Upper lobe of right lung (tissue), 1 donor: ENCODE results near the gene PLEKHA5. TPM values are rescaled to one million over a fixed set of nuclear protein-coding genes. Genes with fewer than 3 reads are reported as not detected.
A peak's percentile ranks its signal among the peaks of the same experiment; 100 is the strongest.

Source experiments
- ATAC-seq: fragments of 200-7000 bp; cut with Tn5 transposase; one replicate; pipeline ENCODE4 v1.9.1; 2020; ENCODE audit warnings: mild to moderate bottlenecking, moderate library complexity
- DNase-seq: peaks from one replicate; pipeline ENCODE4 v3.0.0-alpha.2; 2020
- H3K27ac ChIP-seq: fragments of 200-600 bp; one replicate; pipeline ENCODE4 v1.8.0; 2022
- H3K27me3 ChIP-seq: fragments of 200-600 bp; one replicate; pipeline ENCODE4 v1.8.0; 2022; ENCODE audit warnings: mild to moderate bottlenecking
- H3K36me3 ChIP-seq: fragments of 200-600 bp; one replicate; pipeline ENCODE4 v1.8.0; 2022
- H3K4me1 ChIP-seq: fragments of 200-600 bp; one replicate; pipeline ENCODE4 v1.8.0; 2022
- H3K4me3 ChIP-seq: fragments of 200-600 bp; one replicate; pipeline ENCODE4 v1.8.0; 2022; ENCODE audit warnings: mild to moderate bottlenecking
- H3K9me3 ChIP-seq: fragments of 200-600 bp; one replicate; pipeline ENCODE4 v1.8.0; 2022
- CTCF ChIP-seq: fragments of 200-600 bp; IDR thresholded peaks from one replicate; pipeline ENCODE4 v1.8.0; 2022; ENCODE audit warnings: antibody characterized with exemption
- intact Hi-C: fragments of 100-400 bp; cut with DNase I; formaldehyde crosslinking; loops from one replicate; pipeline ENCODE4 v1.11.0; 2022
- total RNA-seq: library from RNA; stranded (reverse); fragmentation: NEBNext Ultra II Directional; extraction: Animal tissue kit (Norgen Biotek cat#: 25700); gene quantifications from one replicate; pipeline ENCODE4 v1.2.1, GENCODE V29; 2021
- donor health status: DM: no; HTN: yes; CAD: no; lungs with severe emphysema.

PLEKHA5 gene
- total RNA-seq, 1 donor from 2014 or later, result 30.2 TPM

- Histone ChIP-seq H3K36me3 (no peaks in the 10 kb centered on the region), H3K27me3 (no peaks in the 10 kb centered on the region), H3K9me3 (no peaks in the 10 kb centered on the region), H3K27ac (no peak overlapping the region), H3K4me3 (no peak overlapping the region), H3K4me1 (no peaks in the 10 kb centered on the region)
- no peak for DNase-seq
- peak; percentile 35 for ATAC-seq
- intact Hi-C loops, result no loop called here
- TF ChIP-seq CTCF, result no peak
These were observed 272.7 kb downstream of the PLEKHA5 start for GRCh38 chr12:19402211-19402610.

GRCh38 chr12:19402743-19403431 is 273.4 kb downstream of the PLEKHA5 start:
- Histone ChIP-seq H3K4me3 (no peak overlapping the region), H3K9me3 (no peaks in the 10 kb centered on the region), H3K27ac (no peak overlapping the region), H3K4me1 (no peaks in the 10 kb centered on the region), H3K27me3 (no peaks in the 10 kb centered on the region), H3K36me3 (no peaks in the 10 kb centered on the region)
- peak; percentile 82 for ATAC-seq
- intact Hi-C loops, result no loop called here
- TF ChIP-seq CTCF, result no peak
- DNase-seq, result peak; percentile 72

GRCh38 chr12:19404242-19404880 is 274.8 kb downstream of the PLEKHA5 start:
- H3K9me3 ChIP-seq, result no peaks in the 10 kb centered on the region
- no peak overlapping the region for H3K27ac ChIP-seq
- ATAC-seq, result no peak
- no peaks in the 10 kb centered on the region for H3K4me1 ChIP-seq
- H3K4me3 ChIP-seq, result no peak overlapping the region
- intact Hi-C loops, result no loop called here
- no peak for TF ChIP-seq CTCF
- no peak for DNase-seq
- H3K36me3 ChIP-seq, result no peaks in the 10 kb centered on the region
- H3K27me3 ChIP-seq, result no peaks in the 10 kb centered on the region

- Histone ChIP-seq H3K27me3 (no peaks in the 10 kb centered on the region), H3K36me3 (no peaks in the 10 kb centered on the region), H3K4me1 (peaks cover 7% of the 10 kb centered on the region), H3K27ac (no peak overlapping the region), H3K9me3 (no peaks in the 10 kb centered on the region), H3K4me3 (no peak overlapping the region)
- no peak for ATAC-seq
- no peak for DNase-seq
- intact Hi-C loops, result no loop called here
- no peak for TF ChIP-seq CTCF
These were observed 279.8 kb downstream of the PLEKHA5 start for GRCh38 chr12:19409376-19409775.

- Histone ChIP-seq H3K27ac (no peak overlapping the region), H3K4me3 (no peak overlapping the region), H3K9me3 (no peaks in the 10 kb centered on the region), H3K36me3 (no peaks in the 10 kb centered on the region), H3K4me1 (peaks cover 7% of the 10 kb centered on the region), H3K27me3 (no peaks in the 10 kb centered on the region)
- intact Hi-C loops, result no loop called here
- ATAC-seq (peak; percentile 52), DNase-seq (no peak)
- TF ChIP-seq CTCF, result no peak
These were observed 280.7 kb downstream of the PLEKHA5 start for GRCh38 chr12:19410211-19410610.
